SK-N-SH (cell line): ENCODE results near the gene KRTAP22-2. TPM values are rescaled to one million over a fixed set of nuclear protein-coding genes. Genes with fewer than 3 reads are reported as not detected.

Experiments
- CTCF ChIA-PET: fragments of 300-600, 350-600 bp; formaldehyde crosslinking; extraction: SDS; loops from one replicate; lab custom pipeline; 2021; lab: Yijun Ruan, JAX
- POLR2A ChIA-PET: fragments of 350-600 bp; sonication (Branson Sonifier 250); formaldehyde crosslinking; extraction: SDS; loops from one replicate; lab custom pipeline; 2020; ENCODE audit warnings: antibody characterized with exemption, inconsistent platforms; lab: Yijun Ruan, JAX
- DNase-seq: peaks from one replicate; pipeline ENCODE4 v3.0.0; 2012
- H2AFZ ChIP-seq: fragments of 200-600 bp; sonication (generic); 2 replicates; pipeline ENCODE4 v1.8.1; 2016; ENCODE audit warnings: antibody characterized with exemption, mild to moderate bottlenecking, low read depth
- H3F3A ChIP-seq: fragments of 200-600 bp; sonication (generic); replicated peaks from 2 replicates; pipeline ENCODE3; 2016; ENCODE audit warnings: antibody characterized with exemption, mild to moderate bottlenecking; ENCODE audit not compliant: insufficient read depth
- H3K27ac ChIP-seq, 2 experiments: fragments of 200-500 bp in 1 of 2; fragments of 200-600 bp in 1 of 2; sonication (Bioruptor generic) in 1 of 2; sonication (generic), shearing (Covaris generic) in 1 of 2; 2 replicates each; pipeline versions ENCODE4 v1.5.1 to v1.6.1; 2014 to 2016; ENCODE audit warnings: low read depth in 2 of 2, inconsistent platforms in 1 of 2, low read length in 1 of 2, mild to moderate bottlenecking in 1 of 2, mixed read lengths in 1 of 2
- H3K27me3 ChIP-seq: fragments of 200-600 bp; sonication (generic), shearing (Covaris generic); 2 replicates; pipeline ENCODE4 v1.6.1; 2016; ENCODE audit warnings: mixed run types; ENCODE audit not compliant: insufficient read depth
- H3K36me3 ChIP-seq, 2 experiments: fragments of 200-500 bp in 1 of 2; fragments of 200-600 bp in 1 of 2; sonication (Bioruptor generic) in 1 of 2; sonication (generic) in 1 of 2; replicated peaks in 1 of 2; 2 replicates each; pipeline versions ENCODE3 to v1.5.1; 2014 to 2016; ENCODE audit warnings: low read length in 1 of 2, mild to moderate bottlenecking in 1 of 2; ENCODE audit not compliant: insufficient read depth in 2 of 2, control insufficient read depth in 1 of 2
- H3K4me1 ChIP-seq, 2 experiments: fragments of 200-500 bp in 1 of 2; fragments of 200-600 bp in 1 of 2; sonication (Bioruptor generic) in 1 of 2; sonication (generic), shearing (Covaris generic) in 1 of 2; 2 replicates each; pipeline versions ENCODE4 v1.5.1 to v1.6.1; 2014 to 2016; ENCODE audit warnings: low read depth in 1 of 2, low read length in 1 of 2, mixed run types in 1 of 2; ENCODE audit not compliant: insufficient read depth in 2 of 2, control insufficient read depth in 1 of 2
- H3K4me2 ChIP-seq: fragments of 200-600 bp; sonication (generic), shearing (Covaris generic); 2 replicates; pipeline ENCODE4 v1.6.1; 2017; ENCODE audit warnings: mixed run types
- H3K4me3 ChIP-seq, 2 experiments: fragments of 200-500 bp in 1 of 2; fragments of 200-600 bp in 1 of 2; sonication (Bioruptor generic) in 1 of 2; sonication (generic), shearing (Covaris generic) in 1 of 2; 2 replicates each; pipeline versions ENCODE4 v1.5.1 to v1.8.1; 2014 to 2016; ENCODE audit warnings: low read depth in 2 of 2, inconsistent platforms in 1 of 2, low read length in 1 of 2, mild to moderate bottlenecking in 1 of 2, mixed read lengths in 1 of 2, moderate library complexity in 1 of 2
- H3K79me2 ChIP-seq: fragments of 200-600 bp; sonication (generic); 2 replicates; pipeline ENCODE4 v1.8.1; 2017; ENCODE audit warnings: mild to moderate bottlenecking; ENCODE audit not compliant: insufficient read depth
- H3K9ac ChIP-seq: fragments of 200-600 bp; sonication (generic); 2 replicates; pipeline ENCODE4 v1.6.1; 2017; ENCODE audit warnings: mixed run types
- H3K9me2 ChIP-seq: fragments of 200-600 bp; sonication (generic); 2 replicates; pipeline ENCODE4 v1.6.1; 2017; ENCODE audit warnings: mixed run types
- H3K9me3 ChIP-seq: fragments of 200-600 bp; sonication (generic); 2 replicates; pipeline ENCODE4 v1.6.1; 2017; ENCODE audit warnings: mixed run types, mild to moderate bottlenecking, moderate library complexity
- H4K20me1 ChIP-seq: fragments of 200-600 bp; sonication (generic); 2 replicates; pipeline ENCODE4 v1.6.1; 2017; ENCODE audit warnings: mild to moderate bottlenecking, mixed run types; ENCODE audit not compliant: insufficient read depth
- ELF1 ChIP-seq: IDR thresholded peaks from 2 replicates; pipeline ENCODE4 v1.4.0; 2012
- JUND ChIP-seq: IDR thresholded peaks from 2 replicates; pipeline ENCODE4 v1.4.0; 2012
- MXI1 ChIP-seq: IDR thresholded peaks from 2 replicates; pipeline ENCODE4 v1.6.1; 2012; ENCODE audit warnings: mild to moderate bottlenecking, low read depth, low read length, improper control_type of control experiment
- NFIC ChIP-seq: IDR thresholded peaks from 2 replicates; pipeline ENCODE4 v1.4.0; 2012; ENCODE audit warnings: borderline replicate concordance
- POLR2AphosphoS5 ChIP-seq: IDR thresholded peaks from 2 replicates; pipeline ENCODE4 v1.6.1; 2012; ENCODE audit warnings: low read depth, low read length
- RCOR1 ChIP-seq: fragments of 150-350 bp; IDR thresholded peaks from 2 replicates; pipeline ENCODE4 v1.6.1; 2017; ENCODE audit warnings: antibody characterized with exemption, low read length
- RXRA ChIP-seq: IDR thresholded peaks from 2 replicates; pipeline ENCODE4 v1.4.0; 2012; ENCODE audit warnings: low read depth, mild to moderate bottlenecking, borderline replicate concordance
- SMC3 ChIP-seq: IDR thresholded peaks from 2 replicates; pipeline ENCODE4 v1.6.1; 2012; ENCODE audit warnings: low read depth, low read length, improper control_type of control experiment
- TAF1 ChIP-seq: IDR thresholded peaks from 2 replicates; pipeline ENCODE4 v1.6.1; 2012; ENCODE audit warnings: low read depth, mild to moderate bottlenecking, low read length, moderate library complexity, borderline replicate concordance
- TCF12 ChIP-seq: IDR thresholded peaks from 2 replicates; pipeline ENCODE4 v1.4.0; 2012
- TEAD4 ChIP-seq: IDR thresholded peaks from 2 replicates; pipeline ENCODE4 v1.4.0; 2012; ENCODE audit warnings: mild to moderate bottlenecking, borderline replicate concordance; ENCODE audit not compliant: insufficient read depth
- WGBS: methylation state at CpG from one replicate; pipeline ENCODE4 v1.1.6; 2017; ENCODE audit warnings: low lambda C conversion rate; 5-methylcytosine and 5-hydroxymethylcytosine counted together
- polyA plus RNA-seq, 3 experiments: library from polyadenylated mRNA; depleted of rRNA; stranded (reverse); fragments of >200 nt; gene quantifications; 2 replicates each; pipeline ENCODE4 v1.2.3, GENCODE V29; 2012
- TF ChIP-seq, protein P1 (sequence below): IDR thresholded peaks from 2 replicates; pipeline ENCODE4 v1.4.0; 2012; ENCODE audit warnings: low read depth, borderline replicate concordance
- TF ChIP-seq, protein P2 (sequence below): fragments of 150-350 bp; IDR thresholded peaks from 2 replicates; pipeline ENCODE4 v1.6.1; 2016; ENCODE audit warnings: mild to moderate bottlenecking, low read depth, low read length
- TF ChIP-seq, protein P3 (sequence below): IDR thresholded peaks from 2 replicates; pipeline ENCODE4; 2012
- TF ChIP-seq, protein P4 (sequence below): fragments of 150-350 bp; IDR thresholded peaks from 2 replicates; pipeline ENCODE4 v1.6.1; 2017; ENCODE audit warnings: antibody characterized with exemption, low read length, low read depth, borderline replicate concordance
- TF ChIP-seq, protein P5 (sequence below): IDR thresholded peaks from 2 replicates; pipeline ENCODE4 v1.4.0; 2012; ENCODE audit warnings: low read depth
- TF ChIP-seq, protein P6 (sequence below): IDR thresholded peaks from 2 replicates; pipeline ENCODE4 v1.4.0; 2012; ENCODE audit warnings: low read depth, borderline replicate concordance

KRTAP22-2 gene
- polyA plus RNA-seq, 1 of the 3 experiments (the other 2 are of a cell fraction) = not detected

DNA sequence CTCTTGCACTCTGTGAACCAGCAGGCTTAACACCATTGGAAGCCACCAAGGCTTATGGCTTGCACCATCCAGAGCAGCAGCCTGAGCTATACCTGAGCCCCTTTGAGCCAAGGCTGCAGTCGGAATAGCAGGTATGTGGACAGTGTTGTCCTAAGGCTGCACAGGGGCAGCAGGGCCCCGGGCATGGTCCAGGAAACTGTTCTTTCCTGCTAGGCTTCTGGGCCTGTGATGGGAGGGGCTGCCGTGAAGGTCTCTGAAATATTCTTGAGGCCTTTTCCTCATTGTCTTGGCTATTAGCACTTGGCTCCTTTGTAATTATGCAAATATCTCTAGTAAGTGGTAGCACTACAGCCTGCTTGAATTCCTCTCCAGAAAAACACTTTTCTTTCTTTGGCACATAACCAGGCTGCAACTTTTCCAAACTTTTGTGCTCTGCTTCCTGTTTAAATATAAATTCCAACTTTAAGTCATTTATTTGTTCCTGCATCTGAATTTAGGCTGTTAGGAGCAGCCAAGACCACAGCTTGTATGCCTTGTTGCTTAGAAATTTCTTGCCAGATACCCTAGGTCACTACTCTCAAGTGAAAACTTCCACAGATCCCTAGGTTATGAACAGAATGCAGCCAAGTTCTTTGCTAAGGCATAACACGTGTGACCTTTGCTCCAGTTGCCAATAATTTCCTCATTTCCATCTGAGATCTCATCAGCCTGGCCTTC, 35.4 kb upstream of the KRTAP22-2 start:
- Histone ChIP-seq H3K4me1 (no peaks in the 10 kb centered on the region), H3F3A (no peaks in the 10 kb centered on the region)
- CTCF ChIA-PET = no interaction called here

More for the DNA sequence above, 35.4 kb upstream of the KRTAP22-2 start:
- POLR2A ChIA-PET = no interaction called here
- H3K4me2 ChIP-seq = no peak overlapping the region
- no peak overlapping the region for H3K27ac ChIP-seq
- H3K9me2 ChIP-seq = no peaks in the 10 kb centered on the region
- no peak overlapping the region for H3K9ac ChIP-seq
- H4K20me1 ChIP-seq = no peaks in the 10 kb centered on the region
- H3K36me3 ChIP-seq = no peaks in the 10 kb centered on the region
- 7% methylated on average over 4 of the region's 4 CpGs for WGBS
- no peaks in the 10 kb centered on the region for H3K27me3 ChIP-seq
- H2AFZ ChIP-seq = no peak overlapping the region
- TF ChIP-seq JUND (no peak), POLR2AphosphoS5 (no peak), TCF12 (no peak), MXI1 (no peak), NFIC (no peak), SMC3 (no peak), RCOR1 (no peak), TEAD4 (no peak), RXRA (no peak), TAF1 (no peak), ELF1 (no peak)
- TF ChIP-seq, protein P1, sequence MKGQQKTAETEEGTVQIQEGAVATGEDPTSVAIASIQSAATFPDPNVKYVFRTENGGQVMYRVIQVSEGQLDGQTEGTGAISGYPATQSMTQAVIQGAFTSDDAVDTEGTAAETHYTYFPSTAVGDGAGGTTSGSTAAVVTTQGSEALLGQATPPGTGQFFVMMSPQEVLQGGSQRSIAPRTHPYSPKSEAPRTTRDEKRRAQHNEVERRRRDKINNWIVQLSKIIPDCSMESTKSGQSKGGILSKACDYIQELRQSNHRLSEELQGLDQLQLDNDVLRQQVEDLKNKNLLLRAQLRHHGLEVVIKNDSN = no peak
- TF ChIP-seq, protein P2, sequence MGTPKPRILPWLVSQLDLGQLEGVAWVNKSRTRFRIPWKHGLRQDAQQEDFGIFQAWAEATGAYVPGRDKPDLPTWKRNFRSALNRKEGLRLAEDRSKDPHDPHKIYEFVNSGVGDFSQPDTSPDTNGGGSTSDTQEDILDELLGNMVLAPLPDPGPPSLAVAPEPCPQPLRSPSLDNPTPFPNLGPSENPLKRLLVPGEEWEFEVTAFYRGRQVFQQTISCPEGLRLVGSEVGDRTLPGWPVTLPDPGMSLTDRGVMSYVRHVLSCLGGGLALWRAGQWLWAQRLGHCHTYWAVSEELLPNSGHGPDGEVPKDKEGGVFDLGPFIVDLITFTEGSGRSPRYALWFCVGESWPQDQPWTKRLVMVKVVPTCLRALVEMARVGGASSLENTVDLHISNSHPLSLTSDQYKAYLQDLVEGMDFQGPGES = no peak
- TF ChIP-seq, protein P3, sequence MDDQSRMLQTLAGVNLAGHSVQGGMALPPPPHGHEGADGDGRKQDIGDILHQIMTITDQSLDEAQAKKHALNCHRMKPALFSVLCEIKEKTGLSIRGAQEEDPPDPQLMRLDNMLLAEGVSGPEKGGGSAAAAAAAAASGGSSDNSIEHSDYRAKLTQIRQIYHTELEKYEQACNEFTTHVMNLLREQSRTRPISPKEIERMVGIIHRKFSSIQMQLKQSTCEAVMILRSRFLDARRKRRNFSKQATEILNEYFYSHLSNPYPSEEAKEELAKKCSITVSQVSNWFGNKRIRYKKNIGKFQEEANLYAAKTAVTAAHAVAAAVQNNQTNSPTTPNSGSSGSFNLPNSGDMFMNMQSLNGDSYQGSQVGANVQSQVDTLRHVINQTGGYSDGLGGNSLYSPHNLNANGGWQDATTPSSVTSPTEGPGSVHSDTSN = no peak
- TF ChIP-seq, protein P4, sequence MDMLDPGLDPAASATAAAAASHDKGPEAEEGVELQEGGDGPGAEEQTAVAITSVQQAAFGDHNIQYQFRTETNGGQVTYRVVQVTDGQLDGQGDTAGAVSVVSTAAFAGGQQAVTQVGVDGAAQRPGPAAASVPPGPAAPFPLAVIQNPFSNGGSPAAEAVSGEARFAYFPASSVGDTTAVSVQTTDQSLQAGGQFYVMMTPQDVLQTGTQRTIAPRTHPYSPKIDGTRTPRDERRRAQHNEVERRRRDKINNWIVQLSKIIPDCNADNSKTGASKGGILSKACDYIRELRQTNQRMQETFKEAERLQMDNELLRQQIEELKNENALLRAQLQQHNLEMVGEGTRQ = no peak
- TF ChIP-seq, protein P5, sequence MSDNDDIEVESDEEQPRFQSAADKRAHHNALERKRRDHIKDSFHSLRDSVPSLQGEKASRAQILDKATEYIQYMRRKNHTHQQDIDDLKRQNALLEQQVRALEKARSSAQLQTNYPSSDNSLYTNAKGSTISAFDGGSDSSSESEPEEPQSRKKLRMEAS = no peak
- TF ChIP-seq, protein P6, sequence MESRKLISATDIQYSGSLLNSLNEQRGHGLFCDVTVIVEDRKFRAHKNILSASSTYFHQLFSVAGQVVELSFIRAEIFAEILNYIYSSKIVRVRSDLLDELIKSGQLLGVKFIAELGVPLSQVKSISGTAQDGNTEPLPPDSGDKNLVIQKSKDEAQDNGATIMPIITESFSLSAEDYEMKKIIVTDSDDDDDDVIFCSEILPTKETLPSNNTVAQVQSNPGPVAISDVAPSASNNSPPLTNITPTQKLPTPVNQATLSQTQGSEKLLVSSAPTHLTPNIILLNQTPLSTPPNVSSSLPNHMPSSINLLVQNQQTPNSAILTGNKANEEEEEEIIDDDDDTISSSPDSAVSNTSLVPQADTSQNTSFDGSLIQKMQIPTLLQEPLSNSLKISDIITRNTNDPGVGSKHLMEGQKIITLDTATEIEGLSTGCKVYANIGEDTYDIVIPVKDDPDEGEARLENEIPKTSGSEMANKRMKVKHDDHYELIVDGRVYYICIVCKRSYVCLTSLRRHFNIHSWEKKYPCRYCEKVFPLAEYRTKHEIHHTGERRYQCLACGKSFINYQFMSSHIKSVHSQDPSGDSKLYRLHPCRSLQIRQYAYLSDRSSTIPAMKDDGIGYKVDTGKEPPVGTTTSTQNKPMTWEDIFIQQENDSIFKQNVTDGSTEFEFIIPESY = no peak
- no peaks in the 10 kb centered on the region for H3K9me3 ChIP-seq
- no peaks in the 10 kb centered on the region for H3K79me2 ChIP-seq
- H3K4me3 ChIP-seq = no peak overlapping the region
- no peak for DNase-seq
